ENCODE results near the gene APPBP2.

The APPBP2 gene

DNA sequence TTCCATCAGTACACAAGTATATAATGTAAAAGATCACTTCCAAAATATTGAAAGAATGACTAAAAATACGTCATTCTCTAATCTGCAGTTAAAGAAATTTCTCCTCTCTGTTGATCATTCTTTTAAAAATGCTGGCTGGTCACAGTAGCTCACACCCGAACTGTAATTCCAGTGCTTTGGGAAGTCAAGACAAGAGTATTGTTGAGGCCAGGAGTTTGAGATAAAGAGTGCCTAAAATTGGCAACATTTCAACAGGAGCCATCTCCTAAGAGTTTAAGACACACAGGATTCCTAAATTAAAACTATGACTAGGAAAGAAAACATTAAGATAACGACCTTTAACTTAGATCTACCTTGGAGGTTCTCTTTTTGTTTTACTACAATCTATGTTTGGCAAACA is 129.6 kb downstream of the APPBP2 start:
- DNase-seq (ENCODE audit: low read depth in 2 of 2): no peak

DNA sequence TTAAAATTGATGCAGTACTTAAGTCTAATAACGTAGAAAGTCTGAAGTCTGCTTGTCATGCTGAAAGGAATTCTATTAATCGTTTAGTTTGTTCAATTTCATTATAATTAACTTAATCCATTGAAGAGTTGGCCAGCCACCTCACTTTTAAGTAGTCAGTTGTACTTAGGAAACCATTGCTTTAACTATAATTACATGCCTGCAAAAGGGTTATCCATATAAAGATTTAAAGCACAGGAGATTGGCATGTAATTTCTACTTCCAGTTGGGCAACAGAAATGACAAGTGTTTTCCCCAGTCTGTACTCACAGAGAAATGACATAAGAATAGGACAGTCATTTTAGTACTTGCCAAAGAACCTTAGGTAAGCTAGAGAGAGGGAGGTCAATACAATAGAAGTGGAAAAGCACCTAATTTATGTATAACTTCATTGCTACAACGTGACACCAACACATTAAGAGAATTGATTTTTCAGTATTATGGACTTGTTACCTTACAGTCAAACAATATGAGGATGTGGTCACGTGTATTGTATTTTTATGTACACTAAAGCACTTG is 130.5 kb downstream of the APPBP2 start:
- no peak for DNase-seq (ENCODE audit: low read depth in 2 of 2)

DNA sequence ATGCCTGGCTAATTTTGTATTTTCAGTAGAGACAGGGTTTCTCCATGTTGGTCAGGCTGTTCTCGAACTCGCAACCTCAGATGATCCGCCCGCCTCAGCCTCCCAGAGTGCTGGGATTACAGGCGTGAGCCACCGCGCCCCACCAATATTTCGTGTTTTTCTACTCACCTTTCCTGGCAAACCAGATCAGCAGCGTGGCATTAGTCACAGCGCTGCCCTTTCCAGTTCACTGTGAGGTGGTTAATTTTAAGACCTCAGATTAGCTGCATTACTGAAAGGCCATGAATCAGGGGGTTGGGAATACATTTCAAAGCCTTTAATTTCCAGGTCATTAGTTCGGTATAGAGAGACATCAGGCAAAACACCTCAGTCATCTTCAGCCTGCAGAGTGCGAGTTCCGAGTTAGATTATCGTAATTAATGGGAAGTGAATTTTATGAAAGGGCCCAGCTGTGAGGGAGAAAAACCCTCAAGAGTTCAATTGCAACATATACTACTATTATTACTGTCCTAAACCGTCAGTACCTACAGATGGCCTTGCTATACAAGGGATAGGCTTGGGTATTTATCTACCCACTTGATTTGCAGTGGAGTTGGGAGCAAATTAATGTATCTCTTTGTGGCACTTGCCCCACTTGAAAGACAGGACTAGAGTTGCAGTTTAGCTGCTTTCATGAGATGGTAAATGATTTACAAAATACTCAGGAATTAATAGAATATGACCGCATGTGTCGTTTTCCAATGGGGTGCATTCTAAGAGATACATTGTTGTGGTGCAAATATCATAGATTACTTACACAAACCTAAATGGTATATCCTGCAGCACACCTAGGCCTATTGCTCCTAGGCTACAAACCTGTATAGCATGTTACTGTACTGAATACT is 132.0 kb downstream of the APPBP2 start:
- no peak for DNase-seq (ENCODE audit: low read depth in 2 of 2)

Data from stimulated activated CD8-positive, alpha-beta memory T cell treated with anti-CD3 and anti-CD28 coated beads, Interleukin-7, amount 100 ng/mL, for 4 hours (primary cell).